ENCODE data around the gene PTGDS. TPM values are rescaled to one million over a fixed set of nuclear protein-coding genes. Genes with fewer than 3 reads are reported as not detected.

The PTGDS gene
- total RNA-seq, 1 donor from 2014 or later, result 76.8 TPM

- peaks cover 2% of the 10 kb centered on the region for H3K27me3 Mint-ChIP-seq (ENCODE audit: low read depth)
- DNase-seq (ENCODE audit: low spot score), result no peak
- peaks cover 5% of the 10 kb centered on the region for H3K4me1 Mint-ChIP-seq (ENCODE audit: low read depth)
- H3K36me3 Mint-ChIP-seq (ENCODE audit: low read depth), result no peaks in the 10 kb centered on the region
- TF ChIP-seq CTCF (IDR thresholded peaks at IDR 0.05), result no peak
- no peak overlapping the region for H3K4me3 Mint-ChIP-seq (ENCODE audit: unreplicated experiment)
- peaks cover 3% of the 10 kb centered on the region for H3K9me3 Mint-ChIP-seq (ENCODE audit: low read depth)
- H3K27ac Mint-ChIP-seq (ENCODE audit: unreplicated experiment), result no peak overlapping the region
Measured at GRCh38 chr9:136952876-136953770, 24.2 kb upstream of the PTGDS start.

- H3K36me3 Mint-ChIP-seq (ENCODE audit: low read depth), result no peaks in the 10 kb centered on the region
- H3K27me3 Mint-ChIP-seq (ENCODE audit: low read depth), result peaks cover 2% of the 10 kb centered on the region
- no peak overlapping the region for H3K4me3 Mint-ChIP-seq (ENCODE audit: unreplicated experiment)
- peaks cover 3% of the 10 kb centered on the region for H3K4me1 Mint-ChIP-seq (ENCODE audit: low read depth)
- DNase-seq (ENCODE audit: low spot score), result no peak
- no peak for TF ChIP-seq CTCF (IDR thresholded peaks at IDR 0.05)
- no peak overlapping the region for H3K27ac Mint-ChIP-seq (ENCODE audit: unreplicated experiment)
- H3K9me3 Mint-ChIP-seq (ENCODE audit: low read depth), result peaks cover 3% of the 10 kb centered on the region
Measured at GRCh38 chr9:136953771-136954269, 23.5 kb upstream of the PTGDS start.

- H3K27me3 Mint-ChIP-seq (ENCODE audit: low read depth), result peaks cover 2% of the 10 kb centered on the region
- TF ChIP-seq CTCF (IDR thresholded peaks at IDR 0.05), result no peak
- peaks cover 3% of the 10 kb centered on the region for H3K9me3 Mint-ChIP-seq (ENCODE audit: low read depth)
- no peak overlapping the region for H3K4me3 Mint-ChIP-seq (ENCODE audit: unreplicated experiment)
- H3K36me3 Mint-ChIP-seq (ENCODE audit: low read depth), result no peaks in the 10 kb centered on the region
- H3K4me1 Mint-ChIP-seq (ENCODE audit: low read depth), result peaks cover 3% of the 10 kb centered on the region
- no peak overlapping the region for H3K27ac Mint-ChIP-seq (ENCODE audit: unreplicated experiment)
- no peak for DNase-seq (ENCODE audit: low spot score)
Measured at GRCh38 chr9:136954270-136955083, 22.8 kb upstream of the PTGDS start.

GRCh38 chr9:136955202-136955942, 21.9 kb upstream of the PTGDS start:
- no peaks in the 10 kb centered on the region for H3K36me3 Mint-ChIP-seq (ENCODE audit: low read depth)
- H3K27me3 Mint-ChIP-seq (ENCODE audit: low read depth), result peaks cover 2% of the 10 kb centered on the region
- no peak overlapping the region for H3K4me3 Mint-ChIP-seq (ENCODE audit: unreplicated experiment)
- peaks cover 1% of the 10 kb centered on the region for H3K4me1 Mint-ChIP-seq (ENCODE audit: low read depth)
- no peak for TF ChIP-seq CTCF (IDR thresholded peaks at IDR 0.05)
- no peak for DNase-seq (ENCODE audit: low spot score)
- no peak overlapping the region for H3K27ac Mint-ChIP-seq (ENCODE audit: unreplicated experiment)
- peaks cover 3% of the 10 kb centered on the region for H3K9me3 Mint-ChIP-seq (ENCODE audit: low read depth)
